DND-41 (cell line): ENCODE data around the gene ICAM5.

Experiments
- ATAC-seq: fragments of 200-7000 bp; cut with Tn5 transposase; 3 replicates; pipeline ENCODE4 v1.9.1; 2021; ENCODE audit warnings: low read depth; ENCODE audit not compliant: insufficient read depth
- DNase-seq: peaks from one replicate; pipeline ENCODE4 v3.0.0-alpha.2; 2020
- H2AFZ ChIP-seq: 2 replicates; pipeline ENCODE4 v1.6.0; 2012; ENCODE audit warnings: low read depth, low read length
- H3K27ac ChIP-seq: 2 replicates; pipeline ENCODE4 v1.5.1; 2012; ENCODE audit warnings: low read length, inconsistent platforms
- H3K27me3 ChIP-seq: fragments of 200-600 bp; sonication (generic); 2 replicates; pipeline ENCODE4 v1.6.0; 2012; ENCODE audit warnings: low read length, mild to moderate bottlenecking, inconsistent platforms; ENCODE audit not compliant: insufficient read depth, poor library complexity
- H3K36me3 ChIP-seq: 2 replicates; pipeline ENCODE4 v1.5.1; 2012; ENCODE audit warnings: low read length, inconsistent platforms; ENCODE audit not compliant: insufficient read depth
- H3K4me1 ChIP-seq: 2 replicates; pipeline ENCODE4 v1.5.1; 2012; ENCODE audit warnings: mild to moderate bottlenecking, low read length; ENCODE audit not compliant: insufficient read depth
- H3K4me2 ChIP-seq: 2 replicates; pipeline ENCODE4 v1.6.0; 2012; ENCODE audit warnings: mild to moderate bottlenecking, moderate library complexity, low read length, inconsistent platforms; ENCODE audit not compliant: insufficient read depth
- H3K4me3 ChIP-seq, 2 experiments: fragments of 200-600 bp in 1 of 2; shearing (Covaris generic) in 1 of 2; 2 replicates each; pipeline ENCODE4 v1.5.1; 2012 to 2016; ENCODE audit warnings: inconsistent platforms in 2 of 2, low read length in 2 of 2, mild to moderate bottlenecking in 2 of 2, low read depth in 1 of 2, moderate library complexity in 1 of 2
- H3K79me2 ChIP-seq: 2 replicates; pipeline ENCODE4 v1.6.0; 2012; ENCODE audit warnings: low read length, inconsistent platforms; ENCODE audit not compliant: insufficient read depth
- H3K9ac ChIP-seq: 2 replicates; pipeline ENCODE4 v1.6.0; 2012; ENCODE audit warnings: low read depth, mild to moderate bottlenecking, inconsistent platforms, low read length, moderate library complexity
- H3K9me3 ChIP-seq: 2 replicates; pipeline ENCODE4 v1.5.1; 2012; ENCODE audit warnings: low read length, moderate library complexity, mild to moderate bottlenecking, inconsistent platforms; ENCODE audit not compliant: insufficient read depth, severe bottlenecking
- H4K20me1 ChIP-seq: 2 replicates; pipeline ENCODE4 v1.6.0; 2012; ENCODE audit warnings: low read length; ENCODE audit not compliant: insufficient read depth
- CTCF ChIP-seq: IDR thresholded peaks from 2 replicates; pipeline ENCODE4 v1.5.1; 2012; ENCODE audit warnings: borderline replicate concordance, low read length, moderate library complexity, mild to moderate bottlenecking; ENCODE audit not compliant: poor library complexity, severe bottlenecking; ENCODE audit errors: extremely low read depth
- EZH2 ChIP-seq: IDR thresholded peaks from 3 replicates; pipeline ENCODE4 v1.6.1; 2012; ENCODE audit warnings: borderline replicate concordance, low read depth, mild to moderate bottlenecking, moderate library complexity, low read length, inconsistent platforms; ENCODE audit not compliant: severe bottlenecking

Gene ICAM5

GRCh38 chr19:10327793-10328192 lies 38.0 kb downstream of the ICAM5 start:
- DNase-seq, result no peak
- peaks cover 94% of the 10 kb centered on the region for H3K36me3 ChIP-seq
- H3K79me2 ChIP-seq, result peaks cover 60% of the 10 kb centered on the region
- H3K9me3 ChIP-seq, result no peaks in the 10 kb centered on the region
- H3K27me3 ChIP-seq, result no peaks in the 10 kb centered on the region
- ATAC-seq, result no peak
- no peak overlapping the region for H2AFZ ChIP-seq
- H3K4me1 ChIP-seq, result peaks cover 15% of the 10 kb centered on the region
- no peak overlapping the region for H3K4me2 ChIP-seq
- H3K9ac ChIP-seq, result no peak overlapping the region
- H3K4me3 ChIP-seq, result no peak overlapping the region
- peaks cover 58% of the 10 kb centered on the region for H4K20me1 ChIP-seq
- no peak overlapping the region for H3K27ac ChIP-seq
- no peak for TF ChIP-seq CTCF
- TF ChIP-seq EZH2, result no peak

- no peak overlapping the region for H3K27ac ChIP-seq
- no peaks in the 10 kb centered on the region for H3K27me3 ChIP-seq
- no peak overlapping the region for H2AFZ ChIP-seq
- peaks cover 55% of the 10 kb centered on the region for H4K20me1 ChIP-seq
- no peaks in the 10 kb centered on the region for H3K9me3 ChIP-seq
- ATAC-seq (no peak), DNase-seq (no peak)
- H3K79me2 ChIP-seq, result peaks cover 64% of the 10 kb centered on the region
- no peak overlapping the region for H3K4me2 ChIP-seq
- peaks cover 84% of the 10 kb centered on the region for H3K36me3 ChIP-seq
- peaks cover 17% of the 10 kb centered on the region for H3K4me1 ChIP-seq
- H3K4me3 ChIP-seq, result no peak overlapping the region
- no peak overlapping the region for H3K9ac ChIP-seq
- TF ChIP-seq EZH2 (no peak), CTCF (no peak)
Observed at GRCh38 chr19:10328558-10329429, 39.0 kb downstream of the ICAM5 start.

- peaks cover 80% of the 10 kb centered on the region for H3K36me3 ChIP-seq
- DNase-seq, result no peak
- H3K4me2 ChIP-seq, result no peak overlapping the region
- H3K4me3 ChIP-seq, result no peak overlapping the region
- no peaks in the 10 kb centered on the region for H3K9me3 ChIP-seq
- H3K27me3 ChIP-seq, result no peaks in the 10 kb centered on the region
- H4K20me1 ChIP-seq, result peaks cover 55% of the 10 kb centered on the region
- no peak overlapping the region for H3K9ac ChIP-seq
- H3K4me1 ChIP-seq, result peaks cover 25% of the 10 kb centered on the region
- H3K79me2 ChIP-seq, result peaks cover 72% of the 10 kb centered on the region
- no peak overlapping the region for H2AFZ ChIP-seq
- no peak overlapping the region for H3K27ac ChIP-seq
- TF ChIP-seq EZH2, result no peak
- TF ChIP-seq CTCF, result no peak
- no peak for ATAC-seq
Observed at GRCh38 chr19:10329555-10329954, 39.8 kb downstream of the ICAM5 start.
